HFF-Myc (cell line): ENCODE data around the gene SAE1.

Source experiments
- DNase-seq: peaks from one replicate; pipeline ENCODE4 v3.0.0-alpha.2; 2011; ENCODE audit warnings: low read depth; ENCODE audit errors: extremely low read depth
- H3K4me3 ChIP-seq: replicated peaks from 2 replicates; pipeline ENCODE4 v1.5.1; 2011; ENCODE audit warnings: low read depth, mild to moderate bottlenecking, control low read depth, low read length
- TF ChIP-seq, protein P1 (sequence below): IDR thresholded peaks from 2 replicates; pipeline ENCODE4 v1.5.1; 2012; ENCODE audit warnings: mild to moderate bottlenecking, low read depth, low read length, control low read depth; ENCODE audit errors: missing control alignments

The SAE1 gene

DNA sequence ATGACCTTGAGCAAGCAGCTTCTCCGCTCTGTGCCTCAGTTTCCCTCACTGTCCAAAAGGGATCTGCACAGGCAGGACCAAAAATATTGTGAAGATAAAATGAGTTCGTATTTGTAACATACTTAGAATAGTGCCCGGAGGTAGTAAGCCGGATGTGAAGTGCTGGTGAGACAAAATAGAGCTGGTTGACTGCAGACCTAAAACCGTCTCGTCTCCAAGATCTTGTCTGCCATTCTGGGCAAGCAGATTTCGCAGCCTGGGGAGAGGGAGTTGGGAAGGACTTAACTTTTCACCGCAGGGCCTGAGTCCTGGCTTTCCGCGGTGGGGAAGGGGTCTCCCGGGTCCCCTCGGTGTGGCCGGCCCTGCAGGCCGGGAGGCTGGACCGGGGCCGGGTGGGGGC, 108.5 kb downstream of the SAE1 start:
- DNase-seq: no peak
- H3K4me3 ChIP-seq: peak overlapping the region; percentile 31

DNA sequence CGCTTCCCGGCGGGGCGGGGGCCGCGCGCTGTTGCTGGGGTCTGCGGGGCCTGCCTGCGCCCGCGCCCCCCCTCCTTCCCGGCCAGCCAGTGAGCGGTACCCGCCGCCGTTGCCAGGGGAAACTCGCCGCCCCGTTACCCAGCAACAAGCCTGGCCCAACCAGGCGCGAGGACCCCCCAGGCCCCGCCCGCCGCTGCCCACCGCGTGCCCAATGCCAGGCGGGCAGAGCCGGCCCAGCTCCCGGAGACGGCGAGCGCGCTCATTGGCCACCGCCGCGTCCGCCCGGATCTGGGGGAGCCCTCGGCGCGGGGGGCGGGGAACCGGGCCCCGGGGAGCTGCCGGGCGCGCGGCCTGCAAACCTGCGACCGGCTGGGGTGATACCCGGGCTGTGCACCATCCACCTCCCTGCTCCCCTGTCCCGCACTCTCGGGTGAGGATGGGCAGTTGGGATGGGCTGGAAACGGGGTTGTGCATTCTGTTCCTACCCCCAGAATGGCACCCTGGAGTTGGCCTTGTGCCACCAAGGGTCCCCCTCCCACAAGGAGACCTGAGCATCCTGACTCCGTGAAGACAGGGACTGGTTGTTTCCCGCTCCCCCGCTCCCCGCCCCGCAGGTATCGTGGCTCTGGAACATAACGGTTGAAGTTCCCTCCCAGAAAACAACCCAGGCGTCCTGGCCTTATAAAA, 109.1 kb downstream of the SAE1 start:
- no peak for DNase-seq
- peak overlapping the region; percentile 31 for H3K4me3 ChIP-seq
- TF ChIP-seq, protein P1, sequence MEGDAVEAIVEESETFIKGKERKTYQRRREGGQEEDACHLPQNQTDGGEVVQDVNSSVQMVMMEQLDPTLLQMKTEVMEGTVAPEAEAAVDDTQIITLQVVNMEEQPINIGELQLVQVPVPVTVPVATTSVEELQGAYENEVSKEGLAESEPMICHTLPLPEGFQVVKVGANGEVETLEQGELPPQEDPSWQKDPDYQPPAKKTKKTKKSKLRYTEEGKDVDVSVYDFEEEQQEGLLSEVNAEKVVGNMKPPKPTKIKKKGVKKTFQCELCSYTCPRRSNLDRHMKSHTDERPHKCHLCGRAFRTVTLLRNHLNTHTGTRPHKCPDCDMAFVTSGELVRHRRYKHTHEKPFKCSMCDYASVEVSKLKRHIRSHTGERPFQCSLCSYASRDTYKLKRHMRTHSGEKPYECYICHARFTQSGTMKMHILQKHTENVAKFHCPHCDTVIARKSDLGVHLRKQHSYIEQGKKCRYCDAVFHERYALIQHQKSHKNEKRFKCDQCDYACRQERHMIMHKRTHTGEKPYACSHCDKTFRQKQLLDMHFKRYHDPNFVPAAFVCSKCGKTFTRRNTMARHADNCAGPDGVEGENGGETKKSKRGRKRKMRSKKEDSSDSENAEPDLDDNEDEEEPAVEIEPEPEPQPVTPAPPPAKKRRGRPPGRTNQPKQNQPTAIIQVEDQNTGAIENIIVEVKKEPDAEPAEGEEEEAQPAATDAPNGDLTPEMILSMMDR: no peak

More for the DNA sequence above, 108.5 kb downstream of the SAE1 start:
- TF ChIP-seq, protein P1: no peak

DNA sequence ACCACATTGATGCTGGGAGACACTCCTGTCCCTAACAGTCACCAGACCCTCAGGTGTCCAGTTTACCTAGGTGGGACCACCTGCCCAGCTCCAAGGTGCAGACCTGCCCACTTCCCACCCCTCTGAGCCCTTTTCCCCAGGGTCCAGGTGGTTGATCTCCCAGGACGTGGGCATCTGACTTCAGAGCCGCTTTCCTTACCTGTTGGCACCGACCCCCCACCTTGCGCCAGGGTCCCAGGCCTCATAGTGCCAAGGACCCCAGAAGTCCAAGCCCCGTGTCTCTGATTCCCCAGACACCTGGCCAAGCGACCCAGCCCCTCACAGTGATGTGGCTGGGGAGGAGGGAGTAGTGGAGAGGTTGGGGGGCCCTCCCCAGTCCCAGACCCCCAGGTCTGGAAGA, 109.9 kb downstream of the SAE1 start:
- TF ChIP-seq, protein P1: no peak
- H3K4me3 ChIP-seq: no peak overlapping the region
- no peak for DNase-seq

DNA sequence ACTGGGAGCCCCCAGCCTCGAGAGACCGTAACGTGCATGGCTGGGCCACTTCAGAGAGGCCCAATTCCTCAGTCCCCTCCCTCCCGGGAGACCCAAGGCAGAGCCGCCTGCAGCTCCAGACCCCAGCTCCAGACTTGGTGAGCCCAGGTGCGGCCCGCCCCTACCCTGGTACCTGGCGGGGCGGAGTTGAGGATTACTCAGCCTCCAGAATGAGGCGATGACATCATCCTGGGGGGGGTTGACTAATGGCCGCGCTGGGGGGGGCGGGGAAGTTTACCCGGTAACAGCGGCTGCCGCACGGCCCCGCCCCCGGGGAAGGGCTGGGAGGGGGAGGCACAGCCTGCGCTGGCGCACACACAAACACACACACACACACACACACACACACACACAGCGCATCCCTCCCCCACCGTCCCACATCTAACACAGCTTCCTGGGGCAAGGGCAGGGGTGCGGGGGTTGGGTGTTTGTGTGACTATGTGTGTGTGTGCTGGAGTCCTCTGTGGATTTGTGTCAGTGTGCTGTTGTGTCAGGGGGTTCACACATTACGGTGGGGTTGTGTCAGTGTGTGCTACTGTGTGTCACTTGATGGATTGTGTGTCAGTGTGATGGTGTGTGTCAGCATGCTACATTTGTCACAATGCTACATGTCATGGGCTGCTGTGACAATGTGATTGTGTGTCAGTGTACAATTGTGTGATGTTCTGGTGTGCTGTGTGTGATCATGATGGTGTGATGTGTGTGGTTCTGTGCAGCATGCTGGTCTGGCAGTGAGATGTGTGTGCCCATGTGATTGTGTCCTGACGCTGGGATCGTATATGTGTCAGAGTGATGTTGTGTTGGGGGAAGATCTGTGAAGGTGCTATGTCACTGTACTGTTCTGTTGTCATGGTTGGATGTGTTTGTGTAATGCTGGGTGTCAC, 110.6 kb downstream of the SAE1 start:
- TF ChIP-seq, protein P1: no peak
- no peak overlapping the region for H3K4me3 ChIP-seq
- DNase-seq: no peak

DNA sequence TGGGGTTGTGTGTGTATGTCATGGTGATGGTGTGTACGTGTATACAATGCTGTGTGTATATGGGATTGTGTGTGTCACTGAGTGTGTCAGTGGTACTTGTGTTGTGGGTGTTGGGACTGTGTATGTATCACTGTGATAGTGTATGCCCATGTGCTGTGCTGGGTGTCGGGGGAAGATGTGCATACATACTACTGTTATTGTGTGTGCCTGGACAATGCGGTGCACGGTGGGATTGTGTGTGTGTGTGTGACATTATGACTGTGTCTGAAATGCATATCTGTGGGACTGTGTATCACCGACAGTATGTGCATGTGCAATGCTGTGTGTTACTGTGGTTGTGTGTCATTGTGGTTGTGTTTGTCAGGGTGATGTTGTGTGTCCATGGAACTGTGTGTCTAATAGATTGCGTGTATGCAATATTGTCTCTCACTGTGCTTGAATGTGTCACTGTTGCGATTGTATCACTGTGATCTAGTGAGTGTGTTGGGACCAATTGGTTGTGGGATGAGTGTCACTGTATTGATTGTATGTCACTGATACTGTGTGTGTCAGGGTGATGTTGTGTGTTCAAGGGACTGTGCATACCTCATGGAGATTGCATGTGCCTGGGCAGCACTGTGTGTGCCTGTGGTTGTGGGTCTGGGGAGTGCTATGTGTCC, 111.4 kb downstream of the SAE1 start:
- no peak for DNase-seq
- no peak overlapping the region for H3K4me3 ChIP-seq
- TF ChIP-seq, protein P1: no peak

DNA sequence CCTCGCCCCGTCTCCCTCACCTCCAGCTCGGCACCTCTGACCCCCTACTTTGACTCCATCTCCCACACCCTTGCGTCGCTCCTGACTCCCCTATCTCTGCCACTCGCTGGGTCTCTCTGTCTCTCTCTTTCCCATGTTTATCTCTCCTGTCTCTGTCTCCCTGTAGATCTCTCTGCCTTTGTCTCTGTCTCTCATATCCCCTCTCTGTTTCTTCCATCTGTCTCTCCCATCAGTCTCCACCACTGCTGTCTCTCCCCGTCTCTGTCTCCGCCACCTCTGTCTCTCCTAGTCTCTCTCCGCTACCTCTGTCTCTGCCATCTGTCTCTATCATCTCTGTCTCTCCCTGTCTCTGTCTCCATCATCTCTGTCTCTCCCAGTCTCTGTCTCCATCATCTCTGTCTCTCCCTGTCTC, 112.7 kb downstream of the SAE1 start:
- TF ChIP-seq, protein P1: no peak
- no peak for DNase-seq

More for the DNA sequence above, 112.7 kb downstream of the SAE1 start:
- peak overlapping the region; percentile 45 for H3K4me3 ChIP-seq
